SU-DHL-6 (cell line): ENCODE measurements around the gene EPHB1.

Experiments
- H2AFZ ChIP-seq: fragments of 200-600 bp; sonication (generic); 2 replicates; pipeline ENCODE4 v1.6.1; 2014; ENCODE audit warnings: low read depth, mild to moderate bottlenecking, moderate library complexity, mixed read lengths, antibody characterized with exemption, low read length; ENCODE audit not compliant: severe bottlenecking
- H3F3A ChIP-seq: fragments of 200-600 bp; shearing (Covaris generic); 2 replicates; pipeline ENCODE4 v1.6.0; 2016; ENCODE audit warnings: antibody characterized with exemption, mild to moderate bottlenecking; ENCODE audit not compliant: insufficient read depth
- H3K27ac ChIP-seq: fragments of 200-600 bp; sonication (generic); 2 replicates; pipeline ENCODE4 v1.5.1; 2016; ENCODE audit warnings: low read depth, mild to moderate bottlenecking, low read length, moderate library complexity, mixed read lengths
- H3K27me3 ChIP-seq: fragments of 200-600 bp; sonication (generic), shearing (Covaris generic); 2 replicates; pipeline ENCODE4 v1.6.0; 2014; ENCODE audit warnings: mild to moderate bottlenecking, low read length
- H3K36me3 ChIP-seq: fragments of 200-600 bp; sonication (generic); 2 replicates; pipeline ENCODE4 v1.6.1; 2014; ENCODE audit warnings: mild to moderate bottlenecking, low read length, mixed read lengths
- H3K4me2 ChIP-seq: fragments of 300-600, 200-600 bp; shearing (Covaris generic), sonication (generic); 2 replicates; pipeline ENCODE4 v1.6.0; 2014; ENCODE audit warnings: low read length, low read depth, mild to moderate bottlenecking; ENCODE audit not compliant: poor library complexity, severe bottlenecking
- H3K4me3 ChIP-seq: fragments of 200-600 bp; sonication (generic); 2 replicates; pipeline ENCODE4 v1.5.1; 2014; ENCODE audit warnings: antibody characterized with exemption, low read length, mild to moderate bottlenecking, mixed read lengths; ENCODE audit not compliant: insufficient read depth, poor library complexity, severe bottlenecking
- H3K79me2 ChIP-seq: fragments of 200-600 bp; sonication (generic); 2 replicates; pipeline ENCODE4 v1.6.1; 2014; ENCODE audit warnings: mild to moderate bottlenecking, low read length, moderate library complexity; ENCODE audit not compliant: insufficient read depth
- H3K9ac ChIP-seq: fragments of 200-600 bp; sonication (generic); 2 replicates; pipeline ENCODE4 v1.7.0; 2014; ENCODE audit warnings: mild to moderate bottlenecking, low read length
- H3K9me2 ChIP-seq: fragments of 200-600 bp; sonication (generic); replicated peaks from 2 replicates; pipeline ENCODE4 v1.6.1; 2014; ENCODE audit warnings: low read length; ENCODE audit not compliant: insufficient read depth
- H3K9me3 ChIP-seq: fragments of 200-600 bp; sonication (generic); 2 replicates; pipeline ENCODE4 v1.6.1; 2014; ENCODE audit warnings: low read length, mixed read lengths; ENCODE audit not compliant: insufficient read depth
- H4K20me1 ChIP-seq: fragments of 200-600 bp; sonication (generic); 2 replicates; pipeline ENCODE4 v1.6.1; 2014; ENCODE audit warnings: low read depth, mild to moderate bottlenecking, antibody characterized with exemption, low read length, moderate library complexity, mixed read lengths
- EZH2phosphoT487 ChIP-seq: fragments of 200-600 bp; sonication (generic), shearing (Covaris generic); conservative IDR thresholded peaks from 2 replicates; pipeline ENCODE4 v1.6.1; 2018; ENCODE audit warnings: mild to moderate bottlenecking, antibody characterized with exemption, low read length, moderate library complexity, mixed read lengths
- TF ChIP-seq, protein P1 (sequence below): fragments of 200-600 bp; sonication (generic); IDR thresholded peaks from one replicate; pipeline ENCODE4 v1.5.1; 2017; ENCODE audit warnings: antibody characterized with exemption, mild to moderate bottlenecking, low read length, moderate library complexity; ENCODE audit not compliant: insufficient read depth, poor library complexity, severe bottlenecking

The EPHB1 gene

DNA sequence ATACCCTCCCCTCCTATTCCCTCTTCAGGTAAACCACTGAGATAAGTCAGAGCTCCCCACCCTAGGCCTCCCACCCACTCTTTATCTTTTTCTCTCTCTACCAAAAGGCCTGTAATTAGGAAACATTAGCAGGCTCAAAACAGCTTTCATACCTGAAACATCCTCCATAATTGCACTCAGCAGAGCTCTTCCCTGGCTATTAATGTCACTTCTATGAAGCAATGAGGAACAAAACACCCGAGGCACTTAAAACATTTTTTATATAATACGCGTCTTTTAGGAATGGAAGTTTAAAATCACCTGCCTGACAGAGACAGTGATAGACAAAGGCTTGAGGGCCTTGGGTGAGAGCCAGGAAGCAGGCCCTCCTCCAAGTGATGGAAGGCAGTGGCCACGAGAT, 138.9 kb downstream of the EPHB1 start:
- H3K4me3 ChIP-seq: no peak overlapping the region
- no peak for TF ChIP-seq EZH2phosphoT487
- TF ChIP-seq, protein P1, sequence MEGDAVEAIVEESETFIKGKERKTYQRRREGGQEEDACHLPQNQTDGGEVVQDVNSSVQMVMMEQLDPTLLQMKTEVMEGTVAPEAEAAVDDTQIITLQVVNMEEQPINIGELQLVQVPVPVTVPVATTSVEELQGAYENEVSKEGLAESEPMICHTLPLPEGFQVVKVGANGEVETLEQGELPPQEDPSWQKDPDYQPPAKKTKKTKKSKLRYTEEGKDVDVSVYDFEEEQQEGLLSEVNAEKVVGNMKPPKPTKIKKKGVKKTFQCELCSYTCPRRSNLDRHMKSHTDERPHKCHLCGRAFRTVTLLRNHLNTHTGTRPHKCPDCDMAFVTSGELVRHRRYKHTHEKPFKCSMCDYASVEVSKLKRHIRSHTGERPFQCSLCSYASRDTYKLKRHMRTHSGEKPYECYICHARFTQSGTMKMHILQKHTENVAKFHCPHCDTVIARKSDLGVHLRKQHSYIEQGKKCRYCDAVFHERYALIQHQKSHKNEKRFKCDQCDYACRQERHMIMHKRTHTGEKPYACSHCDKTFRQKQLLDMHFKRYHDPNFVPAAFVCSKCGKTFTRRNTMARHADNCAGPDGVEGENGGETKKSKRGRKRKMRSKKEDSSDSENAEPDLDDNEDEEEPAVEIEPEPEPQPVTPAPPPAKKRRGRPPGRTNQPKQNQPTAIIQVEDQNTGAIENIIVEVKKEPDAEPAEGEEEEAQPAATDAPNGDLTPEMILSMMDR: no peak
- no peak overlapping the region for H3K9ac ChIP-seq
- H2AFZ ChIP-seq: no peak overlapping the region
- no peaks in the 10 kb centered on the region for H3K9me2 ChIP-seq
- no peaks in the 10 kb centered on the region for H3K27me3 ChIP-seq
- H3K36me3 ChIP-seq: no peaks in the 10 kb centered on the region
- no peaks in the 10 kb centered on the region for H4K20me1 ChIP-seq
- no peaks in the 10 kb centered on the region for H3F3A ChIP-seq
- H3K4me2 ChIP-seq: no peak overlapping the region
- H3K27ac ChIP-seq: no peak overlapping the region
- H3K79me2 ChIP-seq: no peaks in the 10 kb centered on the region
- H3K9me3 ChIP-seq: no peaks in the 10 kb centered on the region

DNA sequence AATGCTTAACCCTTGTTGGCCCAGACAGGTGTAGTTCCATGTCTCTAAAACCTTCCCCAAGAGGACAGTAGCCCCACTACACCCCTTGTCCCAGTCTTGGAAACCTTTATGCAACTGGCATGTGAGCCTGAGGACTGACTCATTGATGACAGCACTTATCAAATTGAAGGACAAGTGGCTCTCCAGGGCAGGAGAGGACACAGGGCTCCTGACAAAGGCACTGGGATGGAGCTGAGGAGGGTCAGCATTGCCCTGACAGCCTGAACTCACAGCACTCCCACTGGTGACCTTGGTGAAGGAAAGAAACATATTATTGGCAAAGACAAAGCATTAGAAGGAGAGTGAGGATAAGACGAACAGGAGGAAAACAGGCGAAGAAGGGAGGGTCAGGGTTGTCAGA, 139.9 kb downstream of the EPHB1 start:
- TF ChIP-seq EZH2phosphoT487: no peak
- TF ChIP-seq, protein P1: no peak
- Histone ChIP-seq H3K4me2 (no peak overlapping the region), H3K36me3 (no peaks in the 10 kb centered on the region), H3K9ac (no peak overlapping the region), H2AFZ (no peak overlapping the region), H3K4me3 (no peak overlapping the region), H3K9me3 (no peaks in the 10 kb centered on the region), H3K27ac (no peak overlapping the region), H3F3A (no peaks in the 10 kb centered on the region), H3K27me3 (no peaks in the 10 kb centered on the region), H3K9me2 (no peaks in the 10 kb centered on the region), H3K79me2 (no peaks in the 10 kb centered on the region), H4K20me1 (no peaks in the 10 kb centered on the region)

DNA sequence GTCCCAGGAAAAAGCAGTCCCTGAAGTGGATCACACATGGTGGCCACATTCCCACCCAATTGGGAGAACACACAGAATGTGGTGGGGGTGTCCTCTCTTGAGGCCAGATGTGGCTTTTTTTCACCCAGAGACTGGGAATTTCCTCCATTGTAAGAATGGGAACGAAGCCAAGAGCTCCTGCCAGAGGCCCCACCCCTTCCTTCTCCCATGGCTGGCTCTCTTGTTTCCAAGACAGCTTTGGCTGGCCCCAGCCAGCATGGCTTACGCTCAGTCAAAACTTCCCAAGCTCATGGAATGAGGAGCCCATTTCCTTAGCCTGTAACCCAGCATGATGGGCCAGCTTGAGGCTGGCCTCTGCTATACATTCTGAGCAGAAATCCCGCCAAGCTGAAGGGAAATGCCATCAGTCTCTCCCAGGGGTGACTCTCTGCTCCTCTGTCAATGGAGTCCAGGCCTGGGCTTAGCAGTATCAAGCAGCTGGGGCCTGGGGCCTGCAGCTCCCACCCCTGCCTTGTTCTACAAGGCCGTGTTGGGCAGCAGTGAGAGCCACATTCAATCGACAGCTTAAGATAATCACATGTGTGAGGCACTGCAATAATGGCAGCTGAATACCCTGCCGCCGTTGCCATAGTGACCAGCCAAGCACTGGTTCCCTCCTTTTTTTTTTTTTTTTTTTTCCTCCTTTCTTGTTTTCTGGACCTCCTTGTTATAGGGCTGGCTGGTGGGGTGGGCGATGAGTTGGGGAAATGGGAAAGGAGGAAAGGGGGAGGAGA, 142.4 kb downstream of the EPHB1 start:
- Histone ChIP-seq H3K9ac (no peak overlapping the region), H3K9me2 (no peaks in the 10 kb centered on the region), H3K27ac (no peak overlapping the region), H2AFZ (no peak overlapping the region), H3K4me3 (no peak overlapping the region), H3K4me2 (no peak overlapping the region), H3K36me3 (no peaks in the 10 kb centered on the region), H3K9me3 (no peaks in the 10 kb centered on the region), H4K20me1 (no peaks in the 10 kb centered on the region), H3F3A (no peaks in the 10 kb centered on the region), H3K79me2 (no peaks in the 10 kb centered on the region), H3K27me3 (no peaks in the 10 kb centered on the region)
- no peak for TF ChIP-seq EZH2phosphoT487
- TF ChIP-seq, protein P1: no peak
